Endodermal cell (in vitro differentiated cells): ENCODE data around the gene SH3BP4. TPM values are rescaled to one million over a fixed set of nuclear protein-coding genes. Genes with fewer than 3 reads are reported as not detected.

ENCODE experiments used
- DNase-seq: peaks from one replicate; pipeline ENCODE4 v3.0.0-alpha.2; 2017
- H3K27ac ChIP-seq: 2 replicates; pipeline ENCODE4 v1.5.1; 2013; ENCODE audit warnings: mild to moderate bottlenecking, low read depth, low read length, moderate library complexity
- H3K27me3 ChIP-seq: 2 replicates; pipeline ENCODE4 v1.6.1; 2013; ENCODE audit warnings: mild to moderate bottlenecking, low read length, moderate library complexity; ENCODE audit not compliant: insufficient read depth, control insufficient read depth, poor library complexity, severe bottlenecking
- H3K36me3 ChIP-seq: 2 replicates; pipeline ENCODE4 v1.7.0; 2013; ENCODE audit warnings: mild to moderate bottlenecking, low read length, moderate library complexity; ENCODE audit not compliant: control insufficient read depth, insufficient read depth
- H3K4me1 ChIP-seq: one replicate; pipeline ENCODE4 v1.7.0; 2013; ENCODE audit warnings: low read length; ENCODE audit not compliant: control insufficient read depth, insufficient read depth
- H3K4me3 ChIP-seq: 2 replicates; pipeline ENCODE4 v1.5.1; 2013; ENCODE audit warnings: mild to moderate bottlenecking, low read length, moderate library complexity
- H3K9ac ChIP-seq: 2 replicates; pipeline ENCODE4 v1.6.1; 2013; ENCODE audit warnings: mild to moderate bottlenecking, low read length, moderate library complexity; ENCODE audit not compliant: poor library complexity, severe bottlenecking; ENCODE audit errors: extremely low read depth
- H3K9me3 ChIP-seq: 2 replicates; pipeline ENCODE4 v1.6.1; 2013; ENCODE audit warnings: mild to moderate bottlenecking, low read length, moderate library complexity; ENCODE audit not compliant: control insufficient read depth
- H3K27ac Mint-ChIP-seq: 2 replicates; pipeline ENCODE4 v1.8.0; 2020; ENCODE audit warnings: mixed read lengths
- H3K27me3 Mint-ChIP-seq: 2 replicates; pipeline ENCODE4 v1.8.0; 2021; ENCODE audit warnings: mild to moderate bottlenecking, mixed read lengths; ENCODE audit not compliant: insufficient read depth
- H3K36me3 Mint-ChIP-seq: 2 replicates; pipeline ENCODE4 v1.8.0; 2020; ENCODE audit warnings: low read depth, mixed read lengths
- H3K4me1 Mint-ChIP-seq: 2 replicates; pipeline ENCODE4 v1.8.0; 2020; ENCODE audit warnings: mixed read lengths
- H3K4me3 Mint-ChIP-seq: 2 replicates; pipeline ENCODE4 v1.8.0; 2020; ENCODE audit warnings: mild to moderate bottlenecking, moderate library complexity, mixed read lengths
- H3K9me3 Mint-ChIP-seq: 2 replicates; pipeline ENCODE4 v1.8.0; 2020; ENCODE audit warnings: mild to moderate bottlenecking, mixed read lengths
- WGBS, 2 experiments: methylation state at CpG; one replicate each; pipeline versions ENCODE4 v1.1.5 to v1.1.7; 2013; ENCODE audit warnings: missing lambda C conversion rate in 2 of 2, mixed read lengths in 1 of 2; ENCODE audit not compliant: insufficient coverage in 1 of 2, insufficient read length in 1 of 2; 5-methylcytosine and 5-hydroxymethylcytosine counted together
- total RNA-seq, 2 donors: library from RNA; stranded (reverse); fragmentation: NEBNext Ultra II Directional in 1 of 2; extraction: Animal tissue kit (Norgen Biotek cat#: 25700) in 1 of 2; gene quantifications; 2 replicates in 1 of 2; 3 replicates in 1 of 2; pipeline ENCODE4 v1.2.1, GENCODE V29; 2021
- TF ChIP-seq, protein P1 (sequence below): fragments of 200-600 bp; sonication (generic); conservative IDR thresholded peaks from 2 replicates; pipeline ENCODE4 v1.5.0; 2021; ENCODE audit warnings: antibody characterized with exemption, mild to moderate bottlenecking

Gene SH3BP4
- total RNA-seq, 2 donors from 2014 or later = 49.1 to 53.4 TPM

DNA sequence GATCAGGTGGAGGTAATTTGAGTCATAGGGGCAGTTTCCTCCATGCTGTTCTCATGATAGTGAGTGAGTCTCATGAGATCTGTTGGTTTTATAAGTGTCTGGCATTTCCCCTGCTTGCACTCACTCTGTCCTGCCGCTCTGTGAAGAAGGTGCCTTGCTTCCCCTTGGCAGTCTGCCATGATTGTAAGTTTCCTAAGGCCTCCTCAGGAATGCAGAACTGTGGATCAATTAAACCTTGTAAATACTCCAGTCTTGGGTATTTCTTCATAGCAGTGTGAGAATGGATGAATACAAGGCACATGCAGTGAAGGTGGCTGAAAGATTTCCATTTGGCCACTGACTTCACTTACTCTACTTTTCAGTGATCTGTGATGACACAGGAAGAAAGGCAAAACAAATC is 133.7 kb downstream of the SH3BP4 start:
- 98 to 100% methylated on average over 1 of the region's 1 CpG for WGBS, 2 experiments
- no peaks in the 10 kb centered on the region for H3K27me3 ChIP-seq
- Mint-ChIP-seq H3K27me3 (peaks cover 5% of the 10 kb centered on the region), H3K9me3 (peaks cover 4% of the 10 kb centered on the region), H3K4me1 (peaks cover 17% of the 10 kb centered on the region), H3K36me3 (no peaks in the 10 kb centered on the region), H3K4me3 (no peak overlapping the region), H3K27ac (no peak overlapping the region)
- H3K4me1 ChIP-seq = peaks cover 8% of the 10 kb centered on the region
- TF ChIP-seq, protein P1, sequence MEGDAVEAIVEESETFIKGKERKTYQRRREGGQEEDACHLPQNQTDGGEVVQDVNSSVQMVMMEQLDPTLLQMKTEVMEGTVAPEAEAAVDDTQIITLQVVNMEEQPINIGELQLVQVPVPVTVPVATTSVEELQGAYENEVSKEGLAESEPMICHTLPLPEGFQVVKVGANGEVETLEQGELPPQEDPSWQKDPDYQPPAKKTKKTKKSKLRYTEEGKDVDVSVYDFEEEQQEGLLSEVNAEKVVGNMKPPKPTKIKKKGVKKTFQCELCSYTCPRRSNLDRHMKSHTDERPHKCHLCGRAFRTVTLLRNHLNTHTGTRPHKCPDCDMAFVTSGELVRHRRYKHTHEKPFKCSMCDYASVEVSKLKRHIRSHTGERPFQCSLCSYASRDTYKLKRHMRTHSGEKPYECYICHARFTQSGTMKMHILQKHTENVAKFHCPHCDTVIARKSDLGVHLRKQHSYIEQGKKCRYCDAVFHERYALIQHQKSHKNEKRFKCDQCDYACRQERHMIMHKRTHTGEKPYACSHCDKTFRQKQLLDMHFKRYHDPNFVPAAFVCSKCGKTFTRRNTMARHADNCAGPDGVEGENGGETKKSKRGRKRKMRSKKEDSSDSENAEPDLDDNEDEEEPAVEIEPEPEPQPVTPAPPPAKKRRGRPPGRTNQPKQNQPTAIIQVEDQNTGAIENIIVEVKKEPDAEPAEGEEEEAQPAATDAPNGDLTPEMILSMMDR = no peak
- no peak overlapping the region for H3K9ac ChIP-seq
- H3K9me3 ChIP-seq = no peaks in the 10 kb centered on the region
- H3K36me3 ChIP-seq = no peaks in the 10 kb centered on the region
- H3K4me3 ChIP-seq = no peak overlapping the region
- no peak for DNase-seq
- no peak overlapping the region for H3K27ac ChIP-seq

DNA sequence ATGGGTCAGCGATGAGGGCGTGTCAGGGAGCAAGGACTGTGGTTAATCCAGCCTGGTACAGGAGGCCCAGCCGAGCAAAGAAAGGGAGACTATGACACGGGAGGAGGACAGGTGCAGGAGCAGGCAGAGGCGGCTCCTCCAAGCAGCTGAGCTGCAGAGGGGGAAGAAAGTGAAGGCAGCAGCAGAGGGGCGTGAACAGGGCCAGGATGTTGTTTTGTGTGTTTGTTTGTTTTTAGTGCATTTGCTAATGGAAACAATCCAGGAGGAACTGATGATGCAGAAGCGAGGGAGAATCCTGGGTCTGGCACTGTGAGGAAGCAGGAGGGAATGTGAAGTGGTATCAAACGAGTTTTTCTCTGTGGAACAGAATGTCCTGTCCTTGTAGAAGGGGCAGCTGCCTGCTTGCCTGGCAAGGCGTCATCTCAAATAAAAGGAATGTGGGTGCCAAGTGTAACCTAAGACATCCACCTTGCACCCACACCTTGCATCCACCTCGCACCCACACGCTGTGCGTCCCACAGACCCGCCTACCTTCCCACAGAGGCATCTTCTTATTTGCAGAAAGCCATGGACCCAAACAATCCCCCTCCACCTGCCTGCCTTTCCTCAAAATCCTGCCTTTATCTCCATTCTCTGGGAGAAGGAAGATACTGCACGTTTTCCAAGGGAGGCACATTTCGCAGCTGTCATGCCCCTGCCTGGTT is 134.8 kb downstream of the SH3BP4 start:
- peaks cover 5% of the 10 kb centered on the region for H3K27me3 Mint-ChIP-seq
- H3K27me3 ChIP-seq = no peaks in the 10 kb centered on the region
- H3K4me1 ChIP-seq = peaks cover 8% of the 10 kb centered on the region
- H3K27ac Mint-ChIP-seq = no peak overlapping the region
- no peaks in the 10 kb centered on the region for H3K36me3 ChIP-seq
- H3K9me3 ChIP-seq = no peaks in the 10 kb centered on the region
- TF ChIP-seq, protein P1 = no peak
- no peak overlapping the region for H3K4me3 Mint-ChIP-seq
- H3K4me3 ChIP-seq = no peak overlapping the region
- H3K9ac ChIP-seq = no peak overlapping the region
- DNase-seq = no peak
- no peak overlapping the region for H3K27ac ChIP-seq
- 81 to 87% methylated on average over 13 to 15 of the region's 15 CpGs for WGBS, 2 experiments
- no peaks in the 10 kb centered on the region for H3K36me3 Mint-ChIP-seq
- H3K4me1 Mint-ChIP-seq = peaks cover 17% of the 10 kb centered on the region
- H3K9me3 Mint-ChIP-seq = peaks cover 4% of the 10 kb centered on the region

DNA sequence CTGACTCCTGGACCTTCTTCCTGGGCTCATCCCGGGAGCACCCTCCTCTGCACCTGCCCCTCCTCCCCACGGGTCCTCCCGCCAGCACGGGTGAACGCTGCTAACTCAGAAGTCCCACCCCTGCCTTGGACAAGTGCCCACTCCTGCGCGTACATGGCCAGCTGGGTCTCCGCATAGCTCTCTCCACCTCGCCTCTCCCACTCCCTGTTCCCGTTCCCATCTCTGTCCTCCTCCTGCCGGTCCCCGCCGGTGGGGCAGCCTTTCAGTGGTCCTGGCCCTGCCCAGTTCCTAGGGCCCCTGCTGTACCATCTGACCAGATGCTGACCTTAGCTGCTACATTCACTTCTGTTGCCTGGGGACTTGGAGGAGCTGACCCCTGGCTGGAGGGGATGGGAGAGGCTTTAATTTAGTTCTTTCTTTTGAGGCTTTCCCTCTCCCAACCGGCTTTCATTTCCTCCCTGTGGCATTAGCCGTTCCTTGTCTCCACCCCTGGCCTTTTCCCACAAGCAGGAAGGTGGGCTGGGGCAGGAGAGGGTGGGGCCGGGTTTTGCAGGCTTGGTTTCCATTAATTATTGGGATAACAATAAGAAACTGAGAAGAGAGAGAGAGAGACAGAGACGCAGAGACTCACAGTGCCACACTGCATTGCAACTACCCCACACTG is 136.1 kb downstream of the SH3BP4 start:
- no peak overlapping the region for H3K27ac Mint-ChIP-seq
- peaks cover 6% of the 10 kb centered on the region for H3K4me1 ChIP-seq
- H3K36me3 Mint-ChIP-seq = no peaks in the 10 kb centered on the region
- no peak overlapping the region for H3K4me3 Mint-ChIP-seq
- no peak for DNase-seq
- no peaks in the 10 kb centered on the region for H3K36me3 ChIP-seq
- peaks cover 5% of the 10 kb centered on the region for H3K27me3 Mint-ChIP-seq
- H3K9me3 ChIP-seq = no peaks in the 10 kb centered on the region
- no peak overlapping the region for H3K4me3 ChIP-seq
- no peak overlapping the region for H3K9ac ChIP-seq
- H3K27me3 ChIP-seq = no peaks in the 10 kb centered on the region
- H3K27ac ChIP-seq = peak overlapping the region; percentile 96
- H3K9me3 Mint-ChIP-seq = peaks cover 4% of the 10 kb centered on the region
- 83 to 96% methylated on average over 5 to 17 of the region's 17 CpGs for WGBS, 2 experiments
- TF ChIP-seq, protein P1 = no peak
- H3K4me1 Mint-ChIP-seq = peaks cover 15% of the 10 kb centered on the region
